Activated naive CD4-positive, alpha-beta T cell treated with anti-CD3 and anti-CD28 coated beads for 36 hours (primary cell): ENCODE measurements around the gene RNF115. TPM values are rescaled to one million over a fixed set of nuclear protein-coding genes. Genes with fewer than 3 reads are reported as not detected.

Source experiments
- CTCF ChIA-PET: fragments of 350-600 bp; sonication (Branson Sonifier 250); formaldehyde crosslinking; loops from one replicate; lab custom pipeline; 2021; ENCODE audit warnings: antibody characterized with exemption; lab: Charles Lee
- DNase-seq: peaks from one replicate; pipeline ENCODE4 v3.0.0-alpha.2; 2020
- H3K27ac Mint-ChIP-seq: one replicate; pipeline ENCODE4 v1.8.0; 2021; ENCODE audit warnings: mild to moderate bottlenecking, mixed read lengths
- H3K27me3 Mint-ChIP-seq: one replicate; pipeline ENCODE4 v1.8.0; 2021; ENCODE audit warnings: low read depth, mixed read lengths
- H3K36me3 Mint-ChIP-seq: one replicate; pipeline ENCODE4 v1.8.0; 2021; ENCODE audit warnings: low read depth, mixed read lengths
- H3K4me1 Mint-ChIP-seq: one replicate; pipeline ENCODE4 v1.8.0; 2021; ENCODE audit warnings: low read depth, mixed read lengths
- H3K4me3 Mint-ChIP-seq: one replicate; pipeline ENCODE4 v1.8.0; 2021; ENCODE audit warnings: mild to moderate bottlenecking, moderate library complexity, mixed read lengths
- H3K9me3 Mint-ChIP-seq: one replicate; pipeline ENCODE4 v1.8.0; 2021; ENCODE audit warnings: mixed read lengths
- intact Hi-C: fragments of 100-400 bp; cut with micrococcal nuclease; formaldehyde crosslinking; loops from one replicate; pipeline ENCODE4 v1.15.1; 2023
- total RNA-seq, 2 experiments: library from RNA; stranded (reverse); gene quantifications; one replicate each; pipeline ENCODE4 v1.2.3, GENCODE V29; 2021

The RNF115 gene
- 1 to 10 TPM; 7.5 to 8.0 TPM for total RNA-seq

DNA sequence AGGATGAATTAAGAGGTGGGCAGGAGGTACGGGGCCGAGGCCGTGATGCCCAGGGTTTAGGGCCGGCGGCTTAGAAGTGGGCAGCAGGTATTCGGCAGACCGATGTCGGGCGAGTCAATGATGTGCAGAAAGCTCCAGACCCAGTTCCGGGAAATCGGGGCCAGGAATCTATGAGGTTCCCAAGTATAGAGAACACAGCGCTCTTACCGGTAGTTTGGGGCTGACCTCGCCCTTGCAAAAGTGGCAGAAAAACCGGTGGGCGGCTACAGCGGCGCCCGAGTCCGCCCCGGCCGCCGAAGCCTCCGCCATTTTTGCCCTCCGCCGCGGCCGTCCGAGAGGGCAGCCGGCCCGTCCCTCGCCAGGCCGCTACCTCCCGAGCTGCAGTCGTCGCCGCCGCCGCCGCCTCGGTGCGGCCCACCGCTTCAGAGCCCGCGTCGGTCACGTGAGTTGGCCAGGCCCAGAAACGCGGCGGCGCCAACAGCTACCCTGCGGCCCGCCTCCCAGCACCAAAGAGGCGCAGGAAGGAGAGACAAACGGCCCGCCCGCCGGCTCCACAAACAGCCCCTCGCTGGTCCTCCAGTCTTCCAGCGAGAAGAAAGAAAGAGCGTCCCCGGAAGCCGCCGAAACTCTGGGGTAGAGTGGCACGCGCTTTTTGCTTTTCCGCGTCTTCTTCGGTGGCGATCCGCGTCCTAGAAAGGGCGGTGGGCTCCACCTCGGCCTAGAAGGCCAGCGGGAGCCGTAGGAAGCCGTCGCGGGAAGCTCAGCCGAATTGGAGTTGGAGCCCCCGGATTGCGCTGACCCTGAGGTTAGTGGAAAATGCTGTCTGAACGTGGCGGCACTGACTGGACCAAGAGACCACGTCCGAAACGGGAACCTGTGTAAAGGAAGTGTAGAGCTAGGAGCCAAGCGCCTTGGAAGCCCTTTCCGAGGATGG is at the start of gene RNF115, which contains the start of gene POLR3C:
TSS of gene RNF115 (minus strand) at position 531 of the 934 bp plus-strand sequence. CDS start at position 309, 222 bp downstream.
TSS of gene POLR3C (plus strand) at position 636 of the 934 bp plus-strand sequence. CDS start 1,577 bp downstream, outside the sequence.
- no peaks in the 10 kb centered on the region for H3K27me3 Mint-ChIP-seq
- intact Hi-C loops: no loop called here
- peak within 1 kb of the TSS; percentile 95 for H3K27ac Mint-ChIP-seq
- CTCF ChIA-PET: interaction anchor here (1.1 to 1.2 kb wide), 2 partner anchors 22 to 140 kb away, joined by 4 to 6 read pairs; partner anchors contain the start of genes ANKRD34A, NUDT17 and POLR3GL
- peaks cover 45% of the 10 kb centered on the region for H3K4me1 Mint-ChIP-seq
- peaks cover 2% of the 10 kb centered on the region for H3K9me3 Mint-ChIP-seq
- peak within 1 kb of the TSS; percentile 95 for H3K4me3 Mint-ChIP-seq
- DNase-seq: peak; percentile 82
- H3K36me3 Mint-ChIP-seq: peaks cover 26% of the 10 kb centered on the region

DNA sequence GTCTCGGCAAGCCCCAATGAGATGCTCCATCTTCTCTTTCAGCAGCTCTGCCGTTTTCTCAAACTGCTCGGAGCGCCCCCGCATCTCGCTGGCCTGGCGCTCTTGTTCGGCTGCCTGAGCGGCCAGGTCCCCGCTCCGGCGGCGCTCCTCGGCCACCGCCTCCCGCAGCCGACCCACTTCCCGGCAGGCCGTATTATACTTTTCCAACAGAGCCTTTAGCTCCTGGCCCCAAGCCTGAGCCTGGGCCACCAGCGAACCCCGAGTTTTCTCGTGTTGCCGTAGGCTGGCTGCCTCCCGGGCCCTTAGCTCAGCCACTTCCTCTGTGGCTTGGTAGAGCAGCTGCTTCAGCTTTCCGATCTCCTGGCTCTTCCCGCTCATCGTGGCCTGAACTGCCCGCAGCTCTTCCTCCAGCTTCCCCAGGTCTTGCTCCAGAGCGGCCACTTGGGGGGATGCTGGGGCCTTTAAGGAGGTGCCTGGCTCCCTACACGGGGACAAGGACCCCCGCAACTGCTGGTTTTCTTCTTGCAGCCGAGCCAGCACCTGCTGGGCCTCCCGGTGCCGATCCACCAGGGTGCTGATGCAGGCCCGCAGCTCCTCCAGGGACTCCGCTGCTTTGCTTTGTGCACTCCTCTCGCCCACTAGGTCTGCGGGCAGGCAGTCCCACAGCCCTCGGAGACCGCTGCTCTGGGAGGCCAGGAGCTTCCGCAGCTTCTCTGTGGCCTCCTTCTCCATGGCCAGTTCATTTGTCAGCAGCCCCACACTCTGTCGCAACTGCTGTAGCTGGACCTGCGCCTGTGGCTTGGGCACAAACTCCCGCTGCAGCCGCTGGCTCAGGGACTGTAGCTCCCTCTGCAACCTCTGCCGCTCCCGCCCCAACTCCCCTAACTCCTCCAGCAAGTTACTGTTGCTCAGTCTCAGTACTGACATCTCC is 48.4 kb upstream of the RNF115 start:
- Mint-ChIP-seq H3K27ac (no peak overlapping the region), H3K36me3 (no peaks in the 10 kb centered on the region), H3K4me3 (peak overlapping the region; percentile 63), H3K27me3 (peaks cover 4% of the 10 kb centered on the region), H3K4me1 (peaks cover 14% of the 10 kb centered on the region), H3K9me3 (no peaks in the 10 kb centered on the region)
- peak; percentile 47 for DNase-seq
- CTCF ChIA-PET: interaction anchor here (0.5 to 3.4 kb wide), 12 partner anchors 8 to 135 kb away, joined by 3 to 37 read pairs (median 3); partner anchors contain the start of genes ANKRD35, ITGA10 and NUDT17
- intact Hi-C loops: loop anchor here (1.0 kb wide), 2 partner anchors 9 to 13 kb away; partner anchors contain the start of gene PIAS3

DNA sequence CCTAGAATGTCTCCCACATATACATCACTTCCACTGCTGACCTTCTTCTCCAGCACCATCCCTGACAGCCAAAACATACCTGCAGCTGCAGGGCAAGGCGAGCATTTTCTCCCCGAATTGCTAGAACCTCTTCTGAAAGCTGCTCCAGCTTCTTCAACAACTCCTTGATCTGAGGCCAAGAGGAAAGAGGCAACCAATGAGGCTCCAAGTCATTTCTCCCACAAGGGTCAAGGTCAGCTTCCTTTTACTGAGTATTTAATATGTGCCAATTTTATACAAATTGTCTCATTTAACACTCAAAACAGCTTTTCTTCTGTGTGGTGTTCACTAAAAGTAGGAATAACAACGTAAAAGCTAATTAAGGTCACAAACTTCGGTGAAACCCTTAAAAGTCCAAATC is 44.3 kb upstream of the RNF115 start:
- H3K9me3 Mint-ChIP-seq: no peaks in the 10 kb centered on the region
- no peaks in the 10 kb centered on the region for H3K36me3 Mint-ChIP-seq
- H3K27ac Mint-ChIP-seq: no peak overlapping the region
- H3K27me3 Mint-ChIP-seq: peaks cover 4% of the 10 kb centered on the region
- peaks cover 14% of the 10 kb centered on the region for H3K4me1 Mint-ChIP-seq
- intact Hi-C loops: no loop called here
- CTCF ChIA-PET: interaction anchor here (0.6 to 1.3 kb wide), 4 partner anchors 24 to 159 kb away, joined by 3 to 4 read pairs (median 4); partner anchors contain the start of gene RBM8A
- H3K4me3 Mint-ChIP-seq: no peak overlapping the region
- DNase-seq: no peak

DNA sequence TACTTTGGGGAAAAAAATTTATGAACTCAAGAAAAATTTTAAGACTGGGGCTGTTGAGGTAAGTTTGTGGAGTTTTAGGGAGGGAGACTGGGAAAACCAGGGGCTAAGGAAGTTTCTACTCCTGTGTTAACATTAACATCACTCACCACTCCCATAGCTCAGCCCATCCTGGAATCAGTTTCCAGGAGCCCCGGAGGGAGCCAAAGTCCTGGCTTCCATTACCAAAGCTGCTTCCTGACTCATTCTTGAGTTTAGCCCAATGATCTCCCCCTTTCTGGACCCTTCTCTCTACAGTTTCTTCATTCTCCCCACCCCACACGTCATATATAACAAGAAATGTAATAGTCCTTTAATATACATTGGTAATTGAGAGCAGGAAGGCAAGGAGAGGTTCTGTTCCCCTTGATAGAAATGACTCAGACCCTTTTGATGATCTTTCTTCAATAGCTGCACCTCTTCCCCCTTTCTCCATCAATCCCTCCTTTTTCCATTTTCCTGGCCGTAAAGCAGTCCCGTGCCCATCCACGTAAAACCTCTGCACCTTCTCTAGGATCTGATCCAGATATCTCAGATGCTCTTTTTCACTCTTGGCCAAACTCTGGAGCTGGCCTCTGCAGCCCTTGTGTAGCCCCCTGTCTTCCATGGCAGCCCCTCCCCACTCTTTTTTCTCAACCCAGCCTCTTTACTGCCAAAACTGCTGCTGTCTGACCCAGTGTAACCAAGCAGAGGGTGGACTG is 39.6 kb upstream of the RNF115 start:
- DNase-seq: no peak
- Mint-ChIP-seq H3K36me3 (no peaks in the 10 kb centered on the region), H3K27ac (no peak overlapping the region), H3K27me3 (no peaks in the 10 kb centered on the region), H3K4me3 (no peak overlapping the region), H3K4me1 (no peaks in the 10 kb centered on the region), H3K9me3 (no peaks in the 10 kb centered on the region)
- CTCF ChIA-PET: interaction anchor here (9.7 kb wide), 1 partner anchor 16 kb away, joined by 116 read pairs; the partner anchor contains the start of gene NUDT17
- intact Hi-C loops: loop anchor here (1.0 kb wide), 1 partner anchor 9 kb away; no protein-coding TSS in a partner anchor

DNA sequence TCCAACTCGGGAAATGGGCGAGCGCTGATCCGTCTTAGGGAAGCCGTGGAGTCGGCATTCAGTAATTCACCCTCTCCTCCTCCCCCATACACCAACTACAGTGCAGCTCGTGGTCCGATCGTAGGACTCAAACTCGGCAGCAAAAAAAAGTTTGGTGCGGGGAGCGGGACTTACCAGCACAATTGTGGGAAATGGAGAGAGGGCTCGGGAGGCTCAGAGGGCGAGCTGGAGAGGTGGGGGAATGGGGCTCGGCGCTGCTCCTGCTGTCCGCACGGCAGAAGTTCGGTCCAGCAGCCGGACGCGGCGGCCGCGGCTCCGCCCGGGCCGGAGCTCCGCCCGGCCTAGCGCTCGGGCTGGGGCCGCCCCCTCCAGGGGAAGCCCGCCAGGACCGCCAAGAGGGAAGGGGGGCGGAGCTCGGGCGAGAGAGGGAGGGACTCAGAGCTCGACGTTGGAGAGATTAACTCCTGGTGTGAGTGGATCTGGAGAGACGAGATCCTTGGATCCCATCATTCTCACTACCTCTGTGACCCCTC is 35.7 kb upstream of the RNF115 start:
- CTCF ChIA-PET: interaction anchor here (0.7 to 9.7 kb wide), 14 partner anchors 10 to 176 kb away, joined by 3 to 116 read pairs (median 4); partner anchors contain the start of genes LIX1L and NUDT17
- Mint-ChIP-seq H3K4me3 (peak overlapping the region; percentile 87), H3K4me1 (peaks cover 9% of the 10 kb centered on the region), H3K27me3 (no peaks in the 10 kb centered on the region), H3K9me3 (peaks cover 2% of the 10 kb centered on the region), H3K36me3 (peaks cover 3% of the 10 kb centered on the region), H3K27ac (peak overlapping the region; percentile 83)
- peak; percentile 83 for DNase-seq
- intact Hi-C loops: loop anchor here (1.0 to 2.0 kb wide), 5 partner anchors 8 to 59 kb away; partner anchors contain the start of genes ANKRD35 and PEX11B

DNA sequence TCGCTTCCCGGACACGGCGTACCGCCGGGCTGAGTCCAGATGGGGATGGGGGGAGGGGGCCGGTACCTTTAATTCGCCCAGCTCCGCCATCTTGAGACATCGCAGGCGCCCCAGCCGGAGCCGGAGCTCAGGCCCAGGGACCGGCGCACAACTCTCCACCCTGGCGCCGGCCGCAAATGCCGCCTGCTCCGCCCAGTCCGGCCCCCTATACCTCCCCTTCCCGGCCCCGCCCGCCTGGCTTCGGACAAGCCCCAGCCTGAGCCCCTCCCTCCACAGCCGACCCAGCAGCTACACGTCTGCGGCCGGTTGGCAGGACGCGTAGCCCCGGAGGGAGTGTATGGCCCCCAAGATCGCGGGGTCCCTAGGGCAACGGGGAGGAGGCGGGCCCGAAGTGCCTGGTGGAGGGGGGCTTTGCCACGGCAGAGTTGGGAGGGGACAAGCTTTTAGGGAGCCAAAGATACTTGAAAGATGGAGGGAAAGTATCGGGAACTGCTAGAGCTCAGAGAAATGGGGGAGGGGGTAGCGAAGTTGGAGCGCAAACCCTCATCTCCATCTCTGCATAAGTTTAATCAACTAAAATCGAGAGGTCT is 35.1 kb upstream of the RNF115 start, which contains the start of gene PIAS3:
TSS of gene PIAS3 (minus strand) at position 181 of the 590 bp plus-strand sequence. CDS start at position 90, 91 bp downstream.
- peaks cover 9% of the 10 kb centered on the region for H3K4me1 Mint-ChIP-seq
- peak within 1 kb of the TSS; percentile 87 for H3K4me3 Mint-ChIP-seq
- peak; percentile 84 for DNase-seq
- intact Hi-C loops: loop anchor here (1.0 to 2.0 kb wide), 6 partner anchors 8 to 99 kb away; partner anchors contain the start of genes ANKRD35, LIX1L and PEX11B
- H3K36me3 Mint-ChIP-seq: peaks cover 6% of the 10 kb centered on the region
- H3K27ac Mint-ChIP-seq: peak within 1 kb of the TSS; percentile 83
- peaks cover 2% of the 10 kb centered on the region for H3K9me3 Mint-ChIP-seq
- CTCF ChIA-PET: interaction anchor here (0.7 to 9.7 kb wide), 16 partner anchors 12 to 177 kb away, joined by 3 to 116 read pairs (median 4); partner anchors contain the start of genes ANKRD34A, HJV, LIX1L and NUDT17
- no peaks in the 10 kb centered on the region for H3K27me3 Mint-ChIP-seq

DNA sequence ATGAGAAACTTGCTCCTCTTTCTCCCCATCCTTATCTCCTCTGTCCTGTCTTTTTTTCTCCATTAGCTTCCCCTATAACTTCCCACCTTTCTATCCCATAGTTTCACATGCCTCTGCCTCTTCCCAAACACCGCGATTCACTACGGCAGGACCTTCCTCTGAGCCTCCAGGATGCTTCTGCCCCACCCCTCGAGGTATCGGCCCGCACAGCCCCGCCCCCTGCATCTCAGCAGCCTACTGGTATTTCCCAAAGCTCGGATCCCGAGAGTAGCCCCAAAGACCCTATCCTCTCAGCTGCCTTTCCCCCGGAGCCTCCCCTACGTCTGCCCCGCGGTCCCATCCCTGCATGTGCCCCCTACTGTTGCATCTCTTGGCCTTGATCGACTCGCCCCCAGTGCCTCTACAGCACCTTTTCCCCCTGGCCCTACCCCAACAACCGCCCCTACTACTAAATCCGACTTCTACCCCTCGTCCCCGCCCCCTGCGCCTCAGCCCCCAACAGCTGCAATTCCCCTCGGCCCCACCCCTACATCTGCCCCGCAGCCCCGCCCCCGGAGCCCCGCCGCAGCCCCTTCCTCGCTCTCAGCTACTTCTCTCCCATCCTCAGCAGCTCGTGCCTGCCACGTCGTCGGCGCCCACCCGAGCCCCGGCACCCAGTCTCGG is 34.5 kb upstream of the RNF115 start:
- DNase-seq: peak; percentile 66
- Mint-ChIP-seq H3K9me3 (peaks cover 2% of the 10 kb centered on the region), H3K4me3 (peak overlapping the region; percentile 87), H3K27ac (peak overlapping the region; percentile 75), H3K27me3 (no peaks in the 10 kb centered on the region), H3K4me1 (peaks cover 9% of the 10 kb centered on the region), H3K36me3 (peaks cover 7% of the 10 kb centered on the region)
- intact Hi-C loops: loop anchor here (1.0 to 2.0 kb wide), 2 partner anchors 26 to 100 kb away; partner anchors contain the start of genes ANKRD35 and LIX1L
- CTCF ChIA-PET: interaction anchor here (0.5 to 9.7 kb wide), 13 partner anchors 8 to 164 kb away, joined by 3 to 116 read pairs (median 4); partner anchors contain the start of genes ANKRD34A, HJV, LIX1L and NUDT17

DNA sequence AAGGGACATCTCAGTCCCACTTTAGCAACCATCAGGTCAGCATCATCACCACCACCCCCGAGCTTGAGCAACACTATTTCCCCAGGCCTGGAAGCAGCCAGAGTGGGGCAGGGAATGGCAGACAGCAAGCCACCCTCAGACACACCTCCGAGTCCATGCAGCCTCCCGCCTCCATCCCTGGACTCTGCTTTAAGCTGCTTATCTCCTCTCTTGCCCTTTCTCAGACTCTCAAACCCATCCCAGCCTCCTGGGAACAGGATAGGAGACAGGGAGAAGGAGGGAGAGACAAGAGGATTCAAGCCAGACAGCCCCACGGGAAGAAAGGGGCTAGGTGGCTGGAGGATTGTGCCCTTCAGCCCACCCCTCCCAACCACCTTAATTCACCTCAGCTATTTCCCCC is 33.3 kb upstream of the RNF115 start:
- no peak overlapping the region for H3K27ac Mint-ChIP-seq
- no peak for DNase-seq
- peaks cover 9% of the 10 kb centered on the region for H3K36me3 Mint-ChIP-seq
- H3K27me3 Mint-ChIP-seq: no peaks in the 10 kb centered on the region
- H3K4me3 Mint-ChIP-seq: no peak overlapping the region
- CTCF ChIA-PET: interaction anchor here (0.6 to 9.7 kb wide), 5 partner anchors 10 to 165 kb away, joined by 3 to 116 read pairs (median 4); partner anchors contain the start of genes ANKRD34A, HJV, NUDT17 and POLR3GL
- peaks cover 2% of the 10 kb centered on the region for H3K9me3 Mint-ChIP-seq
- H3K4me1 Mint-ChIP-seq: peaks cover 9% of the 10 kb centered on the region
- intact Hi-C loops: no loop called here

DNA sequence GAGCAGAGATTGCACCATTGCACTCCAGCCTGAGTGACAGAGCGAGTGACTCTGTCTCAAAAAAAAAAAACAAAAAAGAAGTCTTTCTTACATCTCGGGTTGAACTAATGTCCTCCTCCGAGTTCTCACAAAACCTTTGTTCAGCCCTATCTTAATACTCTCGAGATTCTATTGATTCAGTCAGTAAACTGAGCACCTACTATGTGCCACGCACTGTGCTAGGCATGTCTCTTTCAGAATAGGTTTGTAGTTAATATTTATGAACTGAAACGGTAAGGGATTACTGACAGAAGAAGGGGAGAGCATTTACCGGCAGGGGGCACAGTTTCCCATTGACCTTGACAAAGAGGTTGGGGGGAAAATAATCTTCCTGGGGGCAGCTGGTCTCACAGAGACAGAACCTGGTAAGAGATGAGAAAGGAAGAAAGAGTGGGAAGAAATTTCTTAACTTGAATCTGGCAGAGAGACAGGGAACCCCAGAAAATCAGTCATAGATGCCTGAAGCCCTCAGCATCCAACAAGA is 31.6 kb upstream of the RNF115 start:
- H3K4me3 Mint-ChIP-seq: no peak overlapping the region
- CTCF ChIA-PET: interaction anchor here (0.7 to 1.7 kb wide), 2 partner anchors 10 to 161 kb away, joined by 4 to 6 read pairs; partner anchors contain the start of gene NUDT17
- no peaks in the 10 kb centered on the region for H3K27me3 Mint-ChIP-seq
- no peak overlapping the region for H3K27ac Mint-ChIP-seq
- H3K36me3 Mint-ChIP-seq: peaks cover 14% of the 10 kb centered on the region
- intact Hi-C loops: no loop called here
- no peak for DNase-seq
- peaks cover 13% of the 10 kb centered on the region for H3K4me1 Mint-ChIP-seq
- H3K9me3 Mint-ChIP-seq: peaks cover 2% of the 10 kb centered on the region
